ENCODE measurements around the gene GNB1L.

DNA sequence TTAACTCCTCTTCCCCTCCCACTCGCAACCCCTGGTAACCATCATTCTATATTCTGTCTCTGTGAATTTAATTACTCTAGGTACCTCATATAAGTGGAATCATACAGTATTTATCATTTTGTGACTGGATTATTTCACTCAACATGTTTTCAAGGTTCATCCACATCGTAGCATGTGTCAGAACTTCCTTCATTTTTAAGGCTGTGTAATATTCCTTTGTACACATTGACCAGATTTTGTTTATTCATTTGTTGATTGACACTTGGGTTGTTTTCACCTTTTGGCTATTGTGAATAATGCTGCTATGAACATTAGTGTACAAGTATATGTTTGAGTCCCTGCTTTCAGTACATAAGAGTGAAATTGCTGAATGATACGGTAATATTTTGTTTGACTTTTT lies 2.7 kb upstream of the GNB1L start:
- TF ChIP-seq, protein P1, sequence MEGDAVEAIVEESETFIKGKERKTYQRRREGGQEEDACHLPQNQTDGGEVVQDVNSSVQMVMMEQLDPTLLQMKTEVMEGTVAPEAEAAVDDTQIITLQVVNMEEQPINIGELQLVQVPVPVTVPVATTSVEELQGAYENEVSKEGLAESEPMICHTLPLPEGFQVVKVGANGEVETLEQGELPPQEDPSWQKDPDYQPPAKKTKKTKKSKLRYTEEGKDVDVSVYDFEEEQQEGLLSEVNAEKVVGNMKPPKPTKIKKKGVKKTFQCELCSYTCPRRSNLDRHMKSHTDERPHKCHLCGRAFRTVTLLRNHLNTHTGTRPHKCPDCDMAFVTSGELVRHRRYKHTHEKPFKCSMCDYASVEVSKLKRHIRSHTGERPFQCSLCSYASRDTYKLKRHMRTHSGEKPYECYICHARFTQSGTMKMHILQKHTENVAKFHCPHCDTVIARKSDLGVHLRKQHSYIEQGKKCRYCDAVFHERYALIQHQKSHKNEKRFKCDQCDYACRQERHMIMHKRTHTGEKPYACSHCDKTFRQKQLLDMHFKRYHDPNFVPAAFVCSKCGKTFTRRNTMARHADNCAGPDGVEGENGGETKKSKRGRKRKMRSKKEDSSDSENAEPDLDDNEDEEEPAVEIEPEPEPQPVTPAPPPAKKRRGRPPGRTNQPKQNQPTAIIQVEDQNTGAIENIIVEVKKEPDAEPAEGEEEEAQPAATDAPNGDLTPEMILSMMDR (conservative IDR thresholded peaks at IDR 0.05; ENCODE audit: low read depth, low read length) = no peak
- no peak for TF ChIP-seq EZH2 (IDR thresholded peaks at IDR 0.05; ENCODE audit: borderline replicate concordance, low read depth, low read length, poor library complexity, severe bottlenecking)

Measured in A673 (cell line).